ENCODE measurements around the gene ZBTB45. TPM values are rescaled to one million over a fixed set of nuclear protein-coding genes. Genes with fewer than 3 reads are reported as not detected.

Gene ZBTB45
- total RNA-seq, 2 experiments from 2014 or later = 10.7 to 14.7 TPM

GRCh38 chr19:58519087-58519354 is 589 bp downstream of the ZBTB45 start:
- intact Hi-C loops (cut with micrococcal nuclease; ENCODE audit: unreplicated experiment) = loop anchor here (1.0 to 5.0 kb wide), 6 partner anchors 25 to 336 kb away; partner anchors contain the start of genes TRIM28, ZNF274, ZNF324B and ZNF497
- peaks cover 11% of the 10 kb centered on the region; the same call in 1 of the 2 replicates for H3K79me2 ChIP-seq (ENCODE audit: insufficient read depth, low read depth, low read length)
- DNase-seq (ENCODE audit: low spot score) = peak; percentile 76
- H3K9me2 ChIP-seq (ENCODE audit: insufficient read depth, low read length) = no peaks in the 10 kb centered on the region
- POLR2A ChIA-PET = interaction anchor here (2.6 kb wide), 1 partner anchor 61 kb away, joined by 11 read pairs; no protein-coding TSS in a partner anchor
- no peaks in the 10 kb centered on the region for H4K20me1 ChIP-seq (ENCODE audit: insufficient read depth, low read length)
- peaks cover 18% of the 10 kb centered on the region for H3K36me3 ChIP-seq (ENCODE audit: insufficient read depth, low read length)
- no TSS peak for BruUV-seq (replicated peaks)
- TF ChIP-seq EZH2phosphoT487 (IDR thresholded peaks at IDR 0.05; ENCODE audit: borderline replicate concordance, low read depth, low read length) = no peak
- no peak for TF ChIP-seq CTCF (conservative IDR thresholded peaks at IDR 0.05; ENCODE audit: low read length)
- peak overlapping the region; percentile 95 for H3K4me2 ChIP-seq (ENCODE audit: low read length)
- H3K4me1 ChIP-seq (ENCODE audit: insufficient read depth, low read length, poor library complexity, severe bottlenecking) = peaks cover 15% of the 10 kb centered on the region
- H3K27ac ChIP-seq (ENCODE audit: low read depth, low read length, poor library complexity, severe bottlenecking) = peak overlapping the region; percentile 80
- H3K4me3 ChIP-seq (ENCODE audit: low read depth, low read length, poor library complexity, severe bottlenecking) = peak overlapping the region; percentile 87
- CTCF ChIA-PET (ENCODE audit: unreplicated experiment) = no interaction called here
- H3K9me3 ChIP-seq (ENCODE audit: low read length) = no peaks in the 10 kb centered on the region
- peak overlapping the region; percentile 86 for H2AFZ ChIP-seq (ENCODE audit: low read length)

GRCh38 chr19:58518256-58519086 is 1.1 kb downstream of the ZBTB45 start:
- Histone ChIP-seq H3K4me1 (ENCODE audit: insufficient read depth, low read length, poor library complexity, severe bottlenecking) (peaks cover 20% of the 10 kb centered on the region), H3K27ac (ENCODE audit: low read depth, low read length, poor library complexity, severe bottlenecking) (peak overlapping the region; percentile 80), H3K4me2 (ENCODE audit: low read length) (peak overlapping the region; percentile 95), H4K20me1 (ENCODE audit: insufficient read depth, low read length) (no peaks in the 10 kb centered on the region), H2AFZ (ENCODE audit: low read length) (peak overlapping the region; percentile 86; the same call in 1 of the 2 replicates), H3K9me2 (ENCODE audit: insufficient read depth, low read length) (no peaks in the 10 kb centered on the region), H3K4me3 (ENCODE audit: low read depth, low read length, poor library complexity, severe bottlenecking) (peak overlapping the region; percentile 87), H3K79me2 (ENCODE audit: insufficient read depth, low read depth, low read length) (peaks cover 11% of the 10 kb centered on the region; the same call in 1 of the 2 replicates), H3K36me3 (ENCODE audit: insufficient read depth, low read length) (peaks cover 23% of the 10 kb centered on the region), H3K9me3 (ENCODE audit: low read length) (no peaks in the 10 kb centered on the region)
- intact Hi-C loops (cut with micrococcal nuclease; ENCODE audit: unreplicated experiment) = loop anchor here (1.0 to 5.0 kb wide), 7 partner anchors 26 to 336 kb away; partner anchors contain the start of genes TRIM28, ZNF274, ZNF324B and ZNF497
- ChIA-PET CTCF (ENCODE audit: unreplicated experiment) (interaction anchor here (0.5 kb wide), 1 partner anchor 9 kb away, joined by 5 read pairs; no protein-coding TSS in a partner anchor), POLR2A (interaction anchor here (2.6 kb wide), 1 partner anchor 61 kb away, joined by 11 read pairs; no protein-coding TSS in a partner anchor)
- TF ChIP-seq CTCF (conservative IDR thresholded peaks at IDR 0.05; ENCODE audit: low read length) (no peak; the same call in 1 of the 2 replicates), EZH2phosphoT487 (IDR thresholded peaks at IDR 0.05; ENCODE audit: borderline replicate concordance, low read depth, low read length) (no peak)
- BruUV-seq (replicated peaks) = no TSS peak
- peak; percentile 19 for DNase-seq (ENCODE audit: low spot score)
